HepG2 (cell line): ENCODE data around the gene TECPR1. TPM values are rescaled to one million over a fixed set of nuclear protein-coding genes. Genes with fewer than 3 reads are reported as not detected.
A peak's percentile ranks its signal among the peaks of the same experiment; 100 is the strongest.

ENCODE experiments used
- HOXA5 ChIP-seq: sonication (generic); formaldehyde crosslinking; IDR thresholded peaks from 2 replicates; pipeline ENCODE4 v1.4.0; 2020; ENCODE audit warnings: missing genetic modification reagents
- LCORL ChIP-seq, 2 experiments: fragments of 450-650 bp in 1 of 2; sonication (generic) in 1 of 2; formaldehyde crosslinking in 1 of 2; IDR thresholded peaks; 2 replicates each; pipeline versions ENCODE4 v1.5.0 to v1.6.1; 2017 to 2020; ENCODE audit warnings: antibody characterized with exemption in 1 of 2, missing genetic modification reagents in 1 of 2
- MZF1 ChIP-seq: sonication (generic); formaldehyde crosslinking; IDR thresholded peaks from 2 replicates; pipeline ENCODE4 v1.8.1; 2023; ENCODE audit warnings: mild to moderate bottlenecking, missing genetic modification reagents, borderline replicate concordance
- NFYB ChIP-seq: sonication (generic); formaldehyde crosslinking; IDR thresholded peaks from 2 replicates; pipeline ENCODE4 v1.4.0; 2020; ENCODE audit warnings: missing genetic modification reagents
- NRL ChIP-seq: sonication (generic); formaldehyde crosslinking; IDR thresholded peaks from 2 replicates; pipeline ENCODE4 v1.5.0; 2020; ENCODE audit warnings: missing genetic modification reagents, mild to moderate bottlenecking, moderate library complexity, borderline replicate concordance
- PCBP2 ChIP-seq: fragments of 200-400 bp; formaldehyde crosslinking; optimal IDR thresholded peaks from 2 replicates; pipeline ENCODE3; 2018; ENCODE audit warnings: low read length, low read depth; ENCODE audit not compliant: poor library complexity, severe bottlenecking
- RBM22 ChIP-seq: fragments of 200-400 bp; formaldehyde crosslinking; optimal IDR thresholded peaks from 2 replicates; pipeline ENCODE3; 2017; ENCODE audit warnings: mild to moderate bottlenecking, low read length, moderate library complexity
- RXRA ChIP-seq: sonication (generic); formaldehyde crosslinking; IDR thresholded peaks from 2 replicates; pipeline ENCODE4 v1.5.1; 2020; ENCODE audit warnings: missing genetic modification reagents
- ZC3H13 ChIP-seq: sonication (generic); formaldehyde crosslinking; IDR thresholded peaks from 2 replicates; pipeline ENCODE4 v1.8.1; 2023; ENCODE audit warnings: mild to moderate bottlenecking, missing genetic modification reagents, moderate library complexity
- ZNF230 ChIP-seq: sonication (generic); formaldehyde crosslinking; IDR thresholded peaks from 2 replicates; pipeline ENCODE4 v1.4.0; 2020; ENCODE audit warnings: mild to moderate bottlenecking, missing genetic modification reagents
- ZNF34 ChIP-seq: sonication (generic); formaldehyde crosslinking; IDR thresholded peaks from 2 replicates; pipeline ENCODE4 v1.4.0; 2020; ENCODE audit warnings: mild to moderate bottlenecking, missing genetic modification reagents, borderline replicate concordance
- ZNF431 ChIP-seq: sonication (generic); formaldehyde crosslinking; IDR thresholded peaks from 2 replicates; pipeline ENCODE4 v1.9.0; 2022; ENCODE audit warnings: missing genetic modification reagents, low read depth, mild to moderate bottlenecking, borderline replicate concordance
- polyA plus RNA-seq, 8 experiments: library from polyadenylated mRNA; depleted of rRNA in 3 of 8; stranded (reverse) in 7 of 8; unstranded in 1 of 8; fragments of >200 nt; fragmentation: Illumina TruSeq in 4 of 8; extraction: Trizol in 4 of 8; gene quantifications; 2 replicates each; pipeline versions ENCODE4 v1.2.1 to v1.2.3, GENCODE V29; 2011 to 2016; ENCODE audit warnings: low read depth in 4 of 8, missing spikeins in 1 of 8, mixed read lengths in 1 of 8; ENCODE audit not compliant: insufficient read depth in 1 of 8
- total RNA-seq, 5 experiments: library from RNA; depleted of rRNA; stranded (reverse); fragments of >200 nt; fragmentation: Illumina TruSeq; extraction: Trizol; gene quantifications; 2 replicates each; pipeline ENCODE4 v1.2.3, GENCODE V29; 2016; ENCODE audit warnings: low read depth in 1 of 5
- TF ChIP-seq, protein P1 (sequence below): sonication (generic); formaldehyde crosslinking; IDR thresholded peaks from 2 replicates; pipeline ENCODE4 v1.4.0; 2020; ENCODE audit warnings: mild to moderate bottlenecking, missing genetic modification reagents
- TF ChIP-seq, protein P2 (sequence below): sonication (generic); formaldehyde crosslinking; IDR thresholded peaks from 2 replicates; pipeline ENCODE4 v1.9.0; 2021; ENCODE audit warnings: mild to moderate bottlenecking, missing genetic modification reagents

Gene TECPR1
- total and polyA plus RNA-seq, 2 of the 13 experiments (the other 11 are each of a cell fraction or from before 2014, with no cell fraction given): 2.3 to 6.3 TPM

GRCh38 chr7:98211676-98212531 lies 40.1 kb downstream of the TECPR1 start (continued):
- TF ChIP-seq, protein P1, sequence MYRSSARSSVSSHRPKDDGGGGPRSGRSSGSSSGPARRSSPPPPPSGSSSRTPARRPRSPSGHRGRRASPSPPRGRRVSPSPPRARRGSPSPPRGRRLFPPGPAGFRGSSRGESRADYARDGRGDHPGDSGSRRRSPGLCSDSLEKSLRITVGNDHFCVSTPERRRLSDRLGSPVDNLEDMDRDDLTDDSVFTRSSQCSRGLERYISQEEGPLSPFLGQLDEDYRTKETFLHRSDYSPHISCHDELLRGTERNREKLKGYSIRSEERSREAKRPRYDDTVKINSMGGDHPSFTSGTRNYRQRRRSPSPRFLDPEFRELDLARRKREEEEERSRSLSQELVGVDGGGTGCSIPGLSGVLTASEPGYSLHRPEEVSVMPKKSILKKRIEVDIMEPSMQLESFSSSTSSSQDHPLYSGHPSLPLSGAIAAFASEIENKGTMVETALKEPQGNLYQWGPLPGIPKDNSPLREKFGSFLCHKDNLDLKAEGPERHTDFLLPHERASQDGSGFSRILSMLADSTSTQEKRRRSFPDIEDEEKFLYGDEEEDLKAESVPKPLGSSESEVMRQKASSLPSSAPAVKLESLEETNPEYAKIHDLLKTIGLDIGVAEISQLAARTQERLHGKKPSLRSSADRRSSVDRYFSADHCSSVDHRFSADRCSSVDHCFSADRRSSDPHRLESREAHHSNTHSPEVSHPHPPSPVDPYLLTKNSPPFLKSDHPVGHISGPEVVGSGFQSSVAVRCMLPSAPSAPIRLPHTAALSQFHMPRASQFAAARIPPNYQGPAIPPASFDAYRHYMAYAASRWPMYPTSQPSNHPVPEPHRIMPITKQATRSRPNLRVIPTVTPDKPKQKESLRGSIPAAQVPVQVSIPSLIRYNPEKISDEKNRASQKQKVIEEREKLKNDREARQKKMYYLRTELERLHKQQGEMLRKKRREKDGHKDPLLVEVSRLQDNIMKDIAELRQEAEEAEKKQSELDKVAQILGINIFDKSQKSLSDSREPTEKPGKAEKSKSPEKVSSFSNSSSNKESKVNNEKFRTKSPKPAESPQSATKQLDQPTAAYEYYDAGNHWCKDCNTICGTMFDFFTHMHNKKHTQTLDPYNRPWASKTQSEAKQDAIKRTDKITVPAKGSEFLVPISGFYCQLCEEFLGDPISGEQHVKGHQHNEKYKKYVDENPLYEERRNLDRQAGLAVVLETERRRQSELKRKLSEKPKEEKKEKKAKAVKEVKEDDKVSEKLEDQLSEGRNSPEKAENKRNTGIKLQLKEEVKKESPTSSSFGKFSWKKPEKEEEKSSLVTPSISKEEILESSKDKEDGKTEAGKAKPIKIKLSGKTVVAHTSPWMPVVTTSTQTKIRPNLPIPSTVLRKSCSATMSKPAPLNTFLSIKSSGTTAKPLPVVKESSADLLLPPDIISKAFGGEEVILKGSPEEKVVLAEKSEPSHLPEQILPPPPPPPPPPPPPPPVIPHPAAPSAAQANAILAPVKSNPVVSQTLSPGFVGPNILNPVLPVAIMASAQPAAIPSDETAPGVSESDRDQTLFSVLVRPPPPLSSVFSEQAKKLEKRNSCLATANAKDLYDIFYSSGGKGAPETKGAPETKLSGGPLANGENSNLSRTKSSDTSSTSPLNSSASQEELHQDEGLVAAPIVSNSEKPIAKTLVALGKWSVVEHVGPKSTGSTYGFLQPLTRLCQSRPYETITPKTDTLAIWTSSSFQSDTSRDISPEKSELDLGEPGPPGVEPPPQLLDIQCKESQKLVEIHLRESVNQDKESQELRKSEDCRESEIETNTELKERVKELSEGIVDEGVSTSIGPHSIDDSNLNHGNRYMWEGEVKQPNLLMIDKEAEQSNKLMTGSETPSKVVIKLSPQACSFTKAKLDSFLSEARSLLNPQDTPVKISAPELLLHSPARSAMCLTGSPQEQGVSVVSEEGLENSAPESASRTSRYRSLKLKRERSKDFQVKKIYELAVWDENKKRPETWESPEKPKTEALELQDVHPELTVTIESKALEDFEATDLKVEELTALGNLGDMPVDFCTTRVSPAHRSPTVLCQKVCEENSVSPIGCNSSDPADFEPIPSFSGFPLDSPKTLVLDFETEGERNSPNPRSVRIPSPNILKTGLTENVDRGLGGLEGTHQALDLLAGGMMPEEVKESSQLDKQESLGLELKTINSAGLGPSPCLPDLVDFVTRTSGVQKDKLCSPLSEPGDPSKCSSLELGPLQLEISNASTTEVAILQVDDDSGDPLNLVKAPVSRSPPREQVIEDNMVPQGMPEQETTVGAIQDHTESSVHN (CRISPR knock-in tag): no peak
- TF ChIP-seq ZNF230 (CRISPR knock-in tag) (no peak), PCBP2 (no peak), ZC3H13 (CRISPR knock-in tag) (no peak), LCORL (IDR thresholded peaks at IDR 0.05) (no peak), LCORL (CRISPR knock-in tag; IDR thresholded peaks at IDR 0.05) (peak; percentile 88; the same call in 1 of the 2 replicates), NFYB (no peak), RBM22 (no peak), ZNF34 (CRISPR knock-in tag) (no peak), ZNF431 (CRISPR knock-in tag) (peak; percentile 24; the same call in 1 of the 2 replicates), NRL (CRISPR knock-in tag) (peak; percentile 83), MZF1 (CRISPR knock-in tag) (0 out of 2 replicates have a peak, but pooled peaks have one; percentile 36), RXRA (CRISPR knock-in tag) (peak; percentile 98), HOXA5 (CRISPR knock-in tag) (no peak)
- TF ChIP-seq, protein P2, sequence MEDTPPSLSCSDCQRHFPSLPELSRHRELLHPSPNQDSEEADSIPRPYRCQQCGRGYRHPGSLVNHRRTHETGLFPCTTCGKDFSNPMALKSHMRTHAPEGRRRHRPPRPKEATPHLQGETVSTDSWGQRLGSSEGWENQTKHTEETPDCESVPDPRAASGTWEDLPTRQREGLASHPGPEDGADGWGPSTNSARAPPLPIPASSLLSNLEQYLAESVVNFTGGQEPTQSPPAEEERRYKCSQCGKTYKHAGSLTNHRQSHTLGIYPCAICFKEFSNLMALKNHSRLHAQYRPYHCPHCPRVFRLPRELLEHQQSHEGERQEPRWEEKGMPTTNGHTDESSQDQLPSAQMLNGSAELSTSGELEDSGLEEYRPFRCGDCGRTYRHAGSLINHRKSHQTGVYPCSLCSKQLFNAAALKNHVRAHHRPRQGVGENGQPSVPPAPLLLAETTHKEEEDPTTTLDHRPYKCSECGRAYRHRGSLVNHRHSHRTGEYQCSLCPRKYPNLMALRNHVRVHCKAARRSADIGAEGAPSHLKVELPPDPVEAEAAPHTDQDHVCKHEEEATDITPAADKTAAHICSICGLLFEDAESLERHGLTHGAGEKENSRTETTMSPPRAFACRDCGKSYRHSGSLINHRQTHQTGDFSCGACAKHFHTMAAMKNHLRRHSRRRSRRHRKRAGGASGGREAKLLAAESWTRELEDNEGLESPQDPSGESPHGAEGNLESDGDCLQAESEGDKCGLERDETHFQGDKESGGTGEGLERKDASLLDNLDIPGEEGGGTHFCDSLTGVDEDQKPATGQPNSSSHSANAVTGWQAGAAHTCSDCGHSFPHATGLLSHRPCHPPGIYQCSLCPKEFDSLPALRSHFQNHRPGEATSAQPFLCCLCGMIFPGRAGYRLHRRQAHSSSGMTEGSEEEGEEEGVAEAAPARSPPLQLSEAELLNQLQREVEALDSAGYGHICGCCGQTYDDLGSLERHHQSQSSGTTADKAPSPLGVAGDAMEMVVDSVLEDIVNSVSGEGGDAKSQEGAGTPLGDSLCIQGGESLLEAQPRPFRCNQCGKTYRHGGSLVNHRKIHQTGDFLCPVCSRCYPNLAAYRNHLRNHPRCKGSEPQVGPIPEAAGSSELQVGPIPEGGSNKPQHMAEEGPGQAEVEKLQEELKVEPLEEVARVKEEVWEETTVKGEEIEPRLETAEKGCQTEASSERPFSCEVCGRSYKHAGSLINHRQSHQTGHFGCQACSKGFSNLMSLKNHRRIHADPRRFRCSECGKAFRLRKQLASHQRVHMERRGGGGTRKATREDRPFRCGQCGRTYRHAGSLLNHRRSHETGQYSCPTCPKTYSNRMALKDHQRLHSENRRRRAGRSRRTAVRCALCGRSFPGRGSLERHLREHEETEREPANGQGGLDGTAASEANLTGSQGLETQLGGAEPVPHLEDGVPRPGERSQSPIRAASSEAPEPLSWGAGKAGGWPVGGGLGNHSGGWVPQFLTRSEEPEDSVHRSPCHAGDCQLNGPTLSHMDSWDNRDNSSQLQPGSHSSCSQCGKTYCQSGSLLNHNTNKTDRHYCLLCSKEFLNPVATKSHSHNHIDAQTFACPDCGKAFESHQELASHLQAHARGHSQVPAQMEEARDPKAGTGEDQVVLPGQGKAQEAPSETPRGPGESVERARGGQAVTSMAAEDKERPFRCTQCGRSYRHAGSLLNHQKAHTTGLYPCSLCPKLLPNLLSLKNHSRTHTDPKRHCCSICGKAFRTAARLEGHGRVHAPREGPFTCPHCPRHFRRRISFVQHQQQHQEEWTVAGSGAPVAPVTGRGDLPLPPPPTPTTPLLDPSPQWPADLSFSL (CRISPR knock-in tag): no peak
